GM18870 (cell line): Measurements from ENCODE around the gene TMOD3.
"Not testable (repeated sequence)": the region's sequence is repeated elsewhere in the genome, so short reads cannot be mapped to it uniquely, and the experiment has no call there.

Source experiments
- ATAC-seq: cut with Tn5 transposase; IDR thresholded peaks from one replicate; pipeline ENCODE4 v1.9.1; 2021; ENCODE audit warnings: moderate library complexity; ENCODE audit not compliant: unreplicated experiment

TMOD3 gene

GRCh38 chr15:51829376-51830275 lies at the start of gene TMOD3:
TSS of gene TMOD3 (plus strand) at chr15:51829653. CDS start at chr15:51862885, 33,232 bp downstream.
- peak; percentile 76 for ATAC-seq

- ATAC-seq: no peak
Observed at GRCh38 chr15:51780636-51781035, 48.8 kb upstream of the TMOD3 start.

- no peak for ATAC-seq
Observed at GRCh38 chr15:51781506-51781905, 47.9 kb upstream of the TMOD3 start.

- ATAC-seq: no peak
Observed at GRCh38 chr15:51782357-51782896, 47.0 kb upstream of the TMOD3 start.

- ATAC-seq: no peak
Observed at GRCh38 chr15:51783967-51784366, 45.5 kb upstream of the TMOD3 start.

- ATAC-seq: not testable (repeated sequence)
Observed at GRCh38 chr15:51787130-51787529, 42.3 kb upstream of the TMOD3 start.

- not testable (repeated sequence) for ATAC-seq
Observed at GRCh38 chr15:51792474-51792873, 37.0 kb upstream of the TMOD3 start.

GRCh38 chr15:51793521-51794305 lies 35.7 kb upstream of the TMOD3 start:
- no peak for ATAC-seq

- ATAC-seq: no peak
Observed at GRCh38 chr15:51796847-51797401, 32.5 kb upstream of the TMOD3 start.

- ATAC-seq: no peak
Observed at GRCh38 chr15:51798281-51798680, 31.2 kb upstream of the TMOD3 start.

- ATAC-seq: no peak
Observed at GRCh38 chr15:51799282-51800252, 29.9 kb upstream of the TMOD3 start.

GRCh38 chr15:51801391-51801835 lies 28.0 kb upstream of the TMOD3 start:
- no peak for ATAC-seq

- ATAC-seq: no peak
Observed at GRCh38 chr15:51802593-51802992, 26.9 kb upstream of the TMOD3 start.

- ATAC-seq: no peak
Observed at GRCh38 chr15:51803965-51804364, 25.5 kb upstream of the TMOD3 start.

- ATAC-seq: no peak
Observed at GRCh38 chr15:51806123-51806522, 23.3 kb upstream of the TMOD3 start.

- no peak for ATAC-seq
Observed at GRCh38 chr15:51809457-51809856, 20.0 kb upstream of the TMOD3 start.

GRCh38 chr15:51812598-51812997 lies 16.9 kb upstream of the TMOD3 start:
- no peak for ATAC-seq

GRCh38 chr15:51814606-51815005 lies 14.8 kb upstream of the TMOD3 start:
- ATAC-seq: no peak

- ATAC-seq: no peak
Observed at GRCh38 chr15:51816611-51817010, 12.8 kb upstream of the TMOD3 start.

- no peak for ATAC-seq
Observed at GRCh38 chr15:51818150-51818549, 11.3 kb upstream of the TMOD3 start.
